H1 (cell line): Measurements from ENCODE around the gene DYNC1H1. TPM values are rescaled to one million over a fixed set of nuclear protein-coding genes. Genes with fewer than 3 reads are reported as not detected.

Experiments
- CTCF ChIA-PET: fragments of 300-600 bp; sonication (Branson Sonifier 250); formaldehyde crosslinking; loops from one replicate; lab custom pipeline; 2021; ENCODE audit not compliant: partially characterized antibody; lab: Charles Lee
- POLR2A ChIA-PET: fragments of 300-600 bp; sonication (Branson Sonifier 250); formaldehyde crosslinking; loops from one replicate; lab custom pipeline; 2021; ENCODE audit warnings: inconsistent platforms; ENCODE audit not compliant: partially characterized antibody; lab: Charles Lee
- DNase-seq, 2 experiments: peaks; one replicate each; pipeline versions ENCODE4 v3.0.0 to v3.0.0-alpha.2; 2010 to 2022; ENCODE audit warnings: low spot score in 2 of 2, low read depth in 1 of 2, mixed read lengths in 1 of 2
- FAIRE-seq: peaks from 2 replicates; lab custom pipeline; 2011; peaks lifted over from hg19 to GRCh38; lab: Jason Lieb, UNC
- H2AFZ ChIP-seq: 2 replicates; pipeline ENCODE4 v1.8.1; 2012; ENCODE audit warnings: low read length, inconsistent platforms
- H2AK5ac ChIP-seq: 2 replicates; pipeline ENCODE4 v1.6.1; 2013; ENCODE audit warnings: low read depth, low read length
- H2BK120ac ChIP-seq: replicated peaks from 2 replicates; pipeline ENCODE3; 2013; ENCODE audit warnings: low read depth, low read length, inconsistent platforms
- H2BK12ac ChIP-seq: 2 replicates; pipeline ENCODE4 v1.6.1; 2013; ENCODE audit warnings: low read depth, low read length
- H2BK15ac ChIP-seq: 2 replicates; pipeline ENCODE4 v1.6.1; 2013; ENCODE audit warnings: low read length
- H2BK20ac ChIP-seq: 2 replicates; pipeline ENCODE4 v1.6.1; 2013; ENCODE audit warnings: low read length
- H2BK5ac ChIP-seq: 2 replicates; pipeline ENCODE4 v1.6.1; 2013; ENCODE audit warnings: low read depth, low read length
- H3K14ac ChIP-seq: 2 replicates; pipeline ENCODE4 v1.6.1; 2013; ENCODE audit warnings: inconsistent platforms; ENCODE audit not compliant: insufficient read length
- H3K18ac ChIP-seq: 2 replicates; pipeline ENCODE4 v1.6.1; 2013; ENCODE audit warnings: low read length; ENCODE audit errors: extremely low read depth
- H3K23ac ChIP-seq: 2 replicates; pipeline ENCODE4 v1.6.1; 2013; ENCODE audit warnings: inconsistent platforms; ENCODE audit not compliant: insufficient read length
- H3K23me2 ChIP-seq: 2 replicates; pipeline ENCODE4 v1.6.1; 2013; ENCODE audit warnings: low read depth, low read length
- H3K27ac ChIP-seq: 2 replicates; pipeline ENCODE4 v1.6.1; 2011; ENCODE audit warnings: low read depth, low read length, inconsistent platforms
- H3K27me3 ChIP-seq, 4 experiments: replicated peaks in 1 of 4; 1 replicate in 1 of 4; 2 replicates in 3 of 4; pipeline versions ENCODE4 v1.6.1 to v1.8.1; 2011 to 2013; ENCODE audit warnings: low read length in 3 of 4, mild to moderate bottlenecking in 3 of 4, inconsistent platforms in 2 of 4, mixed read lengths in 2 of 4, moderate library complexity in 1 of 4; ENCODE audit not compliant: control insufficient read depth in 3 of 4, insufficient read depth in 3 of 4; ENCODE audit errors: extremely low read depth in 1 of 4
- H3K36me3 ChIP-seq, 4 experiments: 2 replicates each; pipeline versions ENCODE4 v1.6.1 to v1.8.1; 2011 to 2013; ENCODE audit warnings: mild to moderate bottlenecking in 4 of 4, low read length in 3 of 4, moderate library complexity in 2 of 4, control low read depth in 1 of 4, inconsistent platforms in 1 of 4; ENCODE audit not compliant: insufficient read depth in 4 of 4, control insufficient read depth in 2 of 4
- H3K4ac ChIP-seq: replicated peaks from 2 replicates; pipeline ENCODE3; 2013; ENCODE audit warnings: low read length, low read depth, mixed read lengths, inconsistent platforms; ENCODE audit not compliant: insufficient read length
- H3K4me1 ChIP-seq, 4 experiments: replicated peaks in 1 of 4; 1 replicate in 1 of 4; 2 replicates in 3 of 4; pipeline versions ENCODE4 v1.6.1 to v1.8.1; 2011 to 2013; ENCODE audit warnings: low read length in 3 of 4, inconsistent platforms in 2 of 4, mixed read lengths in 1 of 4; ENCODE audit not compliant: insufficient read depth in 4 of 4, control insufficient read depth in 3 of 4
- H3K4me2 ChIP-seq, 2 experiments: 2 replicates each; pipeline versions ENCODE4 v1.6.1 to v1.8.1; 2011 to 2013; ENCODE audit warnings: low read depth in 2 of 2, low read length in 2 of 2, control low read depth in 1 of 2, inconsistent platforms in 1 of 2, mild to moderate bottlenecking in 1 of 2; ENCODE audit not compliant: insufficient read depth in 1 of 2
- H3K4me3 ChIP-seq, 4 experiments: fragments of 200-600, 300-600 bp in 1 of 4; sonication (generic), shearing (Covaris generic), sonication (Bioruptor Twin) in 1 of 4; 2 replicates each; pipeline versions ENCODE4 v1.5.1 to v1.8.1; 2011 to 2016; ENCODE audit warnings: low read length in 4 of 4, low read depth in 3 of 4, control low read depth in 2 of 4, inconsistent platforms in 2 of 4, mild to moderate bottlenecking in 2 of 4, mixed read lengths in 1 of 4, moderate library complexity in 1 of 4; ENCODE audit not compliant: insufficient read depth in 2 of 4; ENCODE audit errors: extremely low read depth in 1 of 4
- H3K56ac ChIP-seq: replicated peaks from 2 replicates; pipeline ENCODE3; 2013; ENCODE audit warnings: low read depth, mild to moderate bottlenecking, mixed read lengths, low read length, inconsistent platforms; ENCODE audit not compliant: insufficient read length
- H3K79me1 ChIP-seq: 2 replicates; pipeline ENCODE4 v1.6.1; 2013; ENCODE audit warnings: low read depth, low read length, control low read depth
- H3K79me2 ChIP-seq, 2 experiments: 2 replicates each; pipeline versions ENCODE4 v1.6.1 to v1.8.1; 2012 to 2013; ENCODE audit warnings: low read length in 2 of 2, mild to moderate bottlenecking in 2 of 2, inconsistent platforms in 1 of 2; ENCODE audit not compliant: insufficient read depth in 2 of 2, control insufficient read depth in 1 of 2
- H3K9ac ChIP-seq, 4 experiments: replicated peaks in 1 of 4; 1 replicate in 1 of 4; 2 replicates in 3 of 4; pipeline versions ENCODE4 v1.6.1 to v1.8.1; 2011 to 2013; ENCODE audit warnings: low read depth in 3 of 4, low read length in 3 of 4, control low read depth in 2 of 4, mild to moderate bottlenecking in 2 of 4, moderate library complexity in 2 of 4, inconsistent platforms in 1 of 4; ENCODE audit errors: extremely low read depth in 1 of 4
- H3K9me3 ChIP-seq, 2 experiments: 2 replicates each; pipeline versions ENCODE4 v1.6.1 to v1.8.1; 2012 to 2013; ENCODE audit warnings: mild to moderate bottlenecking in 2 of 2, moderate library complexity in 2 of 2, control low read depth in 1 of 2, inconsistent platforms in 1 of 2, low read depth in 1 of 2, low read length in 1 of 2, mixed read lengths in 1 of 2; ENCODE audit not compliant: insufficient read depth in 2 of 2
- H4K20me1 ChIP-seq, 2 experiments: replicated peaks in 1 of 2; 2 replicates each; pipeline versions ENCODE3 to v1.8.1; 2011 to 2013; ENCODE audit warnings: inconsistent platforms in 2 of 2, low read length in 2 of 2, mild to moderate bottlenecking in 1 of 2; ENCODE audit not compliant: insufficient read depth in 2 of 2, control insufficient read depth in 1 of 2
- H4K5ac ChIP-seq: 2 replicates; pipeline ENCODE4 v1.6.1; 2013; ENCODE audit warnings: low read length, low read depth, mixed read lengths, inconsistent platforms; ENCODE audit not compliant: insufficient read length
- H4K8ac ChIP-seq: 2 replicates; pipeline ENCODE4 v1.8.0; 2013; ENCODE audit warnings: mild to moderate bottlenecking, moderate library complexity, low read length, inconsistent platforms; ENCODE audit not compliant: insufficient read depth; ENCODE audit errors: extremely low read depth
- H4K91ac ChIP-seq: replicated peaks from 2 replicates; pipeline ENCODE3; 2013; ENCODE audit warnings: low read length, mixed read lengths, inconsistent platforms; ENCODE audit not compliant: insufficient read length
- ASH2L ChIP-seq: fragments of 200-600, 300-600 bp; sonication (generic); IDR thresholded peaks from one replicate; pipeline ENCODE4 v1.7.1; 2017; ENCODE audit warnings: low read length
- BACH1 ChIP-seq: IDR thresholded peaks from 2 replicates; pipeline ENCODE4 v1.6.1; 2012; ENCODE audit warnings: low read length, improper control_type of control experiment
- CHD2 ChIP-seq: IDR thresholded peaks from 2 replicates; pipeline ENCODE4 v1.6.1; 2012; ENCODE audit warnings: low read length, improper control_type of control experiment
- EP300 ChIP-seq, 2 experiments: IDR thresholded peaks; 1 replicate in 1 of 2; 2 replicates in 1 of 2; pipeline ENCODE4 v1.6.1; 2011 to 2012; ENCODE audit warnings: low read depth in 2 of 2, low read length in 2 of 2, mild to moderate bottlenecking in 2 of 2, borderline replicate concordance in 1 of 2, inconsistent platforms in 1 of 2, moderate library complexity in 1 of 2
- JUN ChIP-seq: IDR thresholded peaks from 2 replicates; pipeline ENCODE4 v1.6.1; 2011; ENCODE audit warnings: low read depth, mild to moderate bottlenecking, improper control_type of control experiment, low read length
- NANOG ChIP-seq: IDR thresholded peaks from 2 replicates; pipeline ENCODE4 v1.6.1; 2011; ENCODE audit warnings: low read length, low read depth, mild to moderate bottlenecking, inconsistent platforms; ENCODE audit not compliant: insufficient read depth, poor library complexity, severe bottlenecking
- POU5F1 ChIP-seq: IDR thresholded peaks from 2 replicates; pipeline ENCODE4 v1.6.1; 2011; ENCODE audit warnings: low read depth, mild to moderate bottlenecking, low read length, moderate library complexity
- TAF1 ChIP-seq: IDR thresholded peaks from 2 replicates; pipeline ENCODE4 v1.6.1; 2011; ENCODE audit warnings: mild to moderate bottlenecking, low read depth, low read length
- TAF7 ChIP-seq: optimal IDR thresholded peaks from 2 replicates; pipeline ENCODE3; 2011; ENCODE audit warnings: low read depth, mild to moderate bottlenecking, inconsistent platforms, low read length, moderate library complexity, borderline replicate concordance
- TCF12 ChIP-seq: IDR thresholded peaks from 2 replicates; pipeline ENCODE4 v1.6.1; 2011; ENCODE audit warnings: low read depth, mild to moderate bottlenecking, low read length
- WGBS, 2 experiments: shearing (Covaris generic) in 1 of 2; methylation state at CpG; one replicate each; pipeline versions ENCODE4 v1.1.6 to v1.1.7; 2013 to 2015; ENCODE audit warnings: low lambda C conversion rate in 2 of 2, mixed read lengths in 2 of 2, inconsistent platforms in 1 of 2, low coverage in 1 of 2, missing lambda C conversion rate in 1 of 2; ENCODE audit not compliant: insufficient replicate concordance in 2 of 2, insufficient coverage in 1 of 2, insufficient read length in 1 of 2; ENCODE audit errors: extremely low coverage in 1 of 2, missing lambda C conversion rate in 1 of 2; 5-methylcytosine and 5-hydroxymethylcytosine counted together
- polyA plus RNA-seq, 7 experiments: library from polyadenylated mRNA; depleted of rRNA in 3 of 7; stranded (reverse) in 5 of 7; unstranded in 2 of 7; fragments of >200 nt in 5 of 7; fragments of 200-250 nt in 2 of 7; gene quantifications; 1 replicate in 5 of 7; 2 replicates in 1 of 7; 4 replicates in 1 of 7; pipeline versions ENCODE4 v1.2.1 to v1.2.3, GENCODE V29; 2011 to 2013; ENCODE audit warnings: missing spikeins in 2 of 7, mixed read lengths in 2 of 7
- total RNA-seq: library from RNA; stranded (reverse); fragmentation: NEBNext Ultra II Directional; extraction: Animal tissue kit (Norgen Biotek cat#: 25700); gene quantifications from 2 replicates; pipeline ENCODE4 v1.2.1, GENCODE V29; 2021

The DYNC1H1 gene
- total and polyA plus RNA-seq, 2 of the 8 experiments (the other 6 are each of a cell fraction or from before 2014, with no cell fraction given) = 238 to 387 TPM

GRCh38 chr14:102039157-102039556 is 74.8 kb downstream of the DYNC1H1 start:
- Histone ChIP-seq H4K8ac (no peak overlapping the region), H3K14ac (no peak overlapping the region), H2BK20ac (no peak overlapping the region), H3K56ac (no peak overlapping the region), H4K5ac (no peak overlapping the region), H3K4me3 (no peak overlapping the region), H3K23ac (no peak overlapping the region), H2AFZ (no peak overlapping the region), H3K4me2 (no peak overlapping the region), H4K20me1 (peaks cover 2 to 11% of the 10 kb centered on the region in 2 experiments), H2AK5ac (no peak overlapping the region), H2BK15ac (no peak overlapping the region), H3K18ac (no peak overlapping the region), H3K23me2 (no peaks in the 10 kb centered on the region), H3K27me3 (no peaks in the 10 kb centered on the region), H3K36me3 (peaks cover 48 to 89% (median 82%) of the 10 kb centered on the region in 4 experiments), H2BK12ac (no peak overlapping the region), H4K91ac (no peak overlapping the region), H2BK120ac (no peak overlapping the region), H3K4me1 (no peaks in the 10 kb centered on the region), H3K9ac (no peak overlapping the region), H3K4ac (no peak overlapping the region), H3K9me3 (no peaks in the 10 kb centered on the region), H2BK5ac (no peak overlapping the region), H3K27ac (no peak overlapping the region), H3K79me2 (no peaks in the 10 kb centered on the region), H3K79me1 (no peaks in the 10 kb centered on the region)
- POLR2A ChIA-PET = interaction anchor here (0.7 kb wide), 1 partner anchor 47 kb away, joined by 3 read pairs; no protein-coding TSS in a partner anchor
- DNase-seq (no peak), FAIRE-seq (no peak)
- 91% methylated on average over 16 of the region's 16 CpGs; no CpG with 5 or more reads in 1 of the 2 experiments for WGBS, 2 experiments
- TF ChIP-seq BACH1 = no peak
- TF ChIP-seq POU5F1 = no peak
- no peak for TF ChIP-seq TCF12
- TF ChIP-seq TAF1 = no peak
- no peak for TF ChIP-seq ASH2L
- no peak for TF ChIP-seq JUN
- no peak for TF ChIP-seq TAF7
- TF ChIP-seq CHD2 = no peak
- TF ChIP-seq EP300 (IDR thresholded peaks at IDR 0.05; ENCODE audit: borderline replicate concordance in 1 of 2, low read depth in 2 of 2, low read length in 2 of 2) = no peak
- TF ChIP-seq NANOG = no peak
- CTCF ChIA-PET = interaction anchor here (1.2 kb wide), 1 partner anchor 18 kb away, joined by 4 read pairs; no protein-coding TSS in a partner anchor
